Testis (tissue), 2 donors: ENCODE data around the gene KCNAB2.

ENCODE experiments used
- POLR2A ChIP-seq: fragments of 450-650 bp; IDR thresholded peaks from one replicate; pipeline ENCODE4 v1.6.1; 2017; ENCODE audit warnings: antibody characterized with exemption, mild to moderate bottlenecking, moderate library complexity
- TF ChIP-seq, protein P1 (sequence below), 3 experiments: fragments of 450-650 bp in 2 of 3; fragments of 200-600 bp in 1 of 3; sonication (generic) in 1 of 3; IDR thresholded peaks; one replicate each; pipeline ENCODE4 v1.5.1; 2016 to 2019; ENCODE audit warnings: antibody characterized with exemption in 3 of 3, mild to moderate bottlenecking in 2 of 3, moderate library complexity in 1 of 3

DNA sequence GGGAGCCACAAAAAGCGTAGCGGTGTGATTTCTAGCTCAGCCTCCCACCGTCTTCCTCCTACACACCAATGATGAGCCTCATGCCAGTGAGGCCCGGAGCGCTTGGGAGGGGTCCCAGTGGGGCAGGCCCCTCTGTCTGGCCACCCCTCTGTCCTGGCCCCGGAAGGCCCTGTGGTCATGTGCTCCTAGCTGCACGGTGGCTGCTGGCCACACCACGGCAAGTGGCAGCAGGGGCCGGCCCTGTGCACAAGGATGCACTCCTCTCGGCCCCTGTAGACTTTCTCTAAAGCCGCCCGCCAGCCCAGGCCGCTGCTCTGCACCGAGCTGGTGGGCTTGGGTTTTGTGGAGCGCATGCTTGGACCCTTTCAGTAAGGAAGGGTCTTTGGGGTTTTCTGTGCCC lies 53.6 kb downstream of the KCNAB2 start:
- no peak for TF ChIP-seq POLR2A
- TF ChIP-seq, protein P1, sequence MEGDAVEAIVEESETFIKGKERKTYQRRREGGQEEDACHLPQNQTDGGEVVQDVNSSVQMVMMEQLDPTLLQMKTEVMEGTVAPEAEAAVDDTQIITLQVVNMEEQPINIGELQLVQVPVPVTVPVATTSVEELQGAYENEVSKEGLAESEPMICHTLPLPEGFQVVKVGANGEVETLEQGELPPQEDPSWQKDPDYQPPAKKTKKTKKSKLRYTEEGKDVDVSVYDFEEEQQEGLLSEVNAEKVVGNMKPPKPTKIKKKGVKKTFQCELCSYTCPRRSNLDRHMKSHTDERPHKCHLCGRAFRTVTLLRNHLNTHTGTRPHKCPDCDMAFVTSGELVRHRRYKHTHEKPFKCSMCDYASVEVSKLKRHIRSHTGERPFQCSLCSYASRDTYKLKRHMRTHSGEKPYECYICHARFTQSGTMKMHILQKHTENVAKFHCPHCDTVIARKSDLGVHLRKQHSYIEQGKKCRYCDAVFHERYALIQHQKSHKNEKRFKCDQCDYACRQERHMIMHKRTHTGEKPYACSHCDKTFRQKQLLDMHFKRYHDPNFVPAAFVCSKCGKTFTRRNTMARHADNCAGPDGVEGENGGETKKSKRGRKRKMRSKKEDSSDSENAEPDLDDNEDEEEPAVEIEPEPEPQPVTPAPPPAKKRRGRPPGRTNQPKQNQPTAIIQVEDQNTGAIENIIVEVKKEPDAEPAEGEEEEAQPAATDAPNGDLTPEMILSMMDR (IDR thresholded peaks at IDR 0.05): no peak
